ENCODE data around the gene MYO1B.
"Not testable (repeated sequence)": the region's sequence is repeated elsewhere in the genome, so short reads cannot be mapped to it uniquely, and the experiment has no call there.

Gene MYO1B

GRCh38 chr2:191415858-191416257 lies 170.7 kb downstream of the MYO1B start:
- DNase-seq = no peak

- no peak for DNase-seq
Observed at GRCh38 chr2:191417746-191418145, 172.5 kb downstream of the MYO1B start.

GRCh38 chr2:191421950-191422349 lies 176.7 kb downstream of the MYO1B start:
- DNase-seq = no peak

GRCh38 chr2:191427031-191427430 lies 181.8 kb downstream of the MYO1B start:
- DNase-seq = no peak

- no peak for DNase-seq
Observed at GRCh38 chr2:191428141-191428540, 182.9 kb downstream of the MYO1B start.

GRCh38 chr2:191430476-191430875 lies 185.3 kb downstream of the MYO1B start:
- no peak for DNase-seq

GRCh38 chr2:191432121-191432520 lies 186.9 kb downstream of the MYO1B start:
- no peak for DNase-seq

- no peak for DNase-seq
Observed at GRCh38 chr2:191434072-191434471, 188.9 kb downstream of the MYO1B start.

- DNase-seq = no peak
Observed at GRCh38 chr2:191435141-191435540, 189.9 kb downstream of the MYO1B start.

- DNase-seq = no peak
Observed at GRCh38 chr2:191436368-191437055, 191.3 kb downstream of the MYO1B start.

- no peak for DNase-seq
Observed at GRCh38 chr2:191439481-191439880, 194.3 kb downstream of the MYO1B start.

- no peak for DNase-seq
Observed at GRCh38 chr2:191441496-191442214, 196.5 kb downstream of the MYO1B start.

GRCh38 chr2:191443446-191443845 lies 198.2 kb downstream of the MYO1B start:
- DNase-seq = no peak

GRCh38 chr2:191446910-191447309 lies 201.7 kb downstream of the MYO1B start:
- no peak for DNase-seq

- DNase-seq = no peak
Observed at GRCh38 chr2:191451116-191451515, 205.9 kb downstream of the MYO1B start.

GRCh38 chr2:191452065-191452464 lies 206.9 kb downstream of the MYO1B start:
- DNase-seq = no peak

GRCh38 chr2:191453761-191454160 lies 208.6 kb downstream of the MYO1B start:
- no peak for DNase-seq

GRCh38 chr2:191456506-191456905 lies 211.3 kb downstream of the MYO1B start:
- not testable (repeated sequence) for DNase-seq

- DNase-seq = no peak
Observed at GRCh38 chr2:191459158-191459557, 214.0 kb downstream of the MYO1B start.

GRCh38 chr2:191462370-191462769 lies 217.2 kb downstream of the MYO1B start:
- DNase-seq = no peak

- no peak for DNase-seq
Observed at GRCh38 chr2:191463790-191464189, 218.6 kb downstream of the MYO1B start.

GRCh38 chr2:191465766-191466420 lies 220.7 kb downstream of the MYO1B start:
- no peak for DNase-seq

GRCh38 chr2:191467113-191467512 lies 221.9 kb downstream of the MYO1B start:
- no peak for DNase-seq

GRCh38 chr2:191470306-191470705 lies 225.1 kb downstream of the MYO1B start:
- no peak for DNase-seq
